ENCODE measurements around the gene HSD3B7.
A peak's percentile ranks its signal among the peaks of the same experiment; 100 is the strongest.
"Not testable (repeated sequence)": the region's sequence is repeated elsewhere in the genome, so short reads cannot be mapped to it uniquely, and the experiment has no call there.

The HSD3B7 gene

DNA sequence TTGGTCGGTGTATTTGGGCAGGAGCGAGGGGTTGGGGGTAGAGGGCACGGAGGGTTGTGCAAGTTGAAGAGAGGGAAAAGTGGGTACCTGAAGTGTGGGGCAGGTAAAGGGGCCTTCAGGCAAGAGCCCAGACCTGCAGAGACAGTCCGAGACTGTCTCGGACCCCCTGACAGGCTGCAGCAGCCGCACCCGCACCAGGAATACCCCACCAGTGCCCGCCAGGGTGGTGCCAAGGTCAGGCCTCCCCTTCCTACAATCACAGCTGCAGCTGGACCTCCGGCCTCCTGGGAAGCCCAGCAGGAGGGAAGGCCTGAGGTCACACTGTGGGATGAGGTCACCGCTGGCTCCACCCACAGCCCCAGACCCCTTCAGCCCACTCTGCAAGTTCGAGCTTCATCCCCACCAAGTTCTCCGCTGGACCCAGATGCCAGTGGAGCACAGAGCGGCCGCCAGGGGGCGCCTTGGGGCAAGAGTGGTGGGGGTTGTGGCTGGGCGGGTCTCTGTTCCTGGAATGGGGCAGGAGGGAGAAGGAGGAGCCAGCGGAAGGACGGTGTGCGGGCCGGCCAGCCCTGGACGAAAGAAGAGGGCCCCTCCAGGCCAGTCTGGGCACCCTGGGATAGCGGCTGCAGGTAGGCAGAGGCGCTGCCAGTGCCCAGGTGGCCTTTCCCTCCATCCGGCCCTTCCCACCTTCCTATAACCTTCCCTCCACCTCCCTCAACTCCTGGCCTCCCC lies at the start of gene HSD3B7:
TSS of gene HSD3B7 (plus strand) at position 539 of the 732 bp plus-strand sequence. CDS start 452 bp downstream, outside the sequence.
- peak; percentile 43 for DNase-seq

DNA sequence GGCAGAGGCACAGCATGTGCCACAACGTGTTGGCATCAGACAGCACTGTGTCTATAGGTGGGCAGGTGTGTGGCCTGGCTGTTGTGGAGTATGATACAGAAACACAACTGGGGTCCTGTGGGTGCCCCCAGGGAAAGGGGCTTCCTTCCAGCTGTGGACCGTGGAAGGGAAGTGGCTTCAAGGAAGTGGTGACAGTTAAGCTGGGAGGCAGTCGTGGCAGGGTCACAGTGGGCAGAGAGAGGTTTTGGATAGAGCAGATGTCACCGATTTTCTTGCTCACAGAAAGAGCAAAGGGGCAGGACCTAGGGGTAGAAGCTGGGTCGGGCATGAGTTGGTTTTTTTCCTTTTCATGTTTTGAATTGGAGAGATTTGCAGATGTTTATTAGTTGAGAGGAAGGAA lies 47.3 kb upstream of the HSD3B7 start:
- DNase-seq: no peak

DNA sequence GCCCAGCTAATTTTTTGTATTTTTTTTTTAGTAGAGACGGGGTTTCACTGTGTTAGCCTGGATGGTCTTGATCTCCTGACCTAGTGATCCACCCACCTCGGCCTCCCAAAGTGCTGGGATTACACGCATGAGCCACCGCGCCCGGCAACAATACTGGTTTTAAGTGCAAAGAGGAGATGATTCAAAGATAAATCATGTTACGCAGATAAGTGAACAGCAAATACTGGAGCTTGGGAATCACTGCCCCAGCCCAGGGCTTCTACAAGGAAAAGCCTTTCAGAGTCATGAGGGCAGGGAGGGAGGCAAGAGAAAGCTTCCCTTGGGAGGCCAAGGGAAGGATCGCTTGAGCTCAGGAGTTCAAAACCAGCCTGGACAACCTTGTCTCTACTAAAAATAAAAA lies 45.4 kb upstream of the HSD3B7 start:
- DNase-seq: not testable (repeated sequence)

DNA sequence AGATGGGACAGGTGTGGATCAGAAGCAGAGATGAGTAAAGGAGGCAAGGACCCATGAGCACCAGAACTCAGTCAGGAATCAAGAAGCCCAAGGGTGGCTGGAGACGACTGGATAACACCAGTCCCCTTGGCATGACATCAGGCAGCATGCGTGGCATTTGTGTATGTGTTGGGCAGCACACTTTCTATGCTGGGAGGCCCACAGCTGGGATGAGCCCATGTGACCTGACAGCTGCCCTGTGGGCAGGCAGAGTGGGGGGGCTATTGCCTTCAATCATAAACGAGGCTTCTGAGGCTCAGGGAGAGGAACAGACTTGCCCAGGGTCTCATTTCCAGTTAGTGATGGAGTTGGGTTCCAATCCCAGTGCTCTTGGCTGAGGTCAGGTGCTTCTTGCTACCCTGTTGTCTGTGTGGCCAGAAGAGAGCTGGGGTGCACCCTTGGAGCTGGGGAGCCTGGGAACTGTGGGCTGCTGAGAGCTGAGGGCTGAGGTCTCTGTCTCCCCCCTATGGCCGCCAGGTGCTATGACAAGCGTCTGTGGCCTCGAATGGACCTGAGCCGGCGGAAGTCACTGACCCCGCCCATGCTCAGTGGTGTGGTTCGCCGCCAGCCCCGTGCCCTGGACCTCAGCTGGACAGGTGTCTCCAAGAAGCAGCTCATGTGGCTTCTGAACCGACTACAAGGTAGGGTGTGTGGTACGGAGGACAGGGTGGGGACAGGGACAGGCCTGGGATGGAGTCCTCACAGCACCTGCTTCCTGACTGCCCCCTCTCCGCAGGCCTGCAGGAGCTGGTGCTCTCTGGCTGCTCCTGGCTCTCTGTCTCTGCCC lies 43.2 kb upstream of the HSD3B7 start:
- DNase-seq: peak; percentile 48

DNA sequence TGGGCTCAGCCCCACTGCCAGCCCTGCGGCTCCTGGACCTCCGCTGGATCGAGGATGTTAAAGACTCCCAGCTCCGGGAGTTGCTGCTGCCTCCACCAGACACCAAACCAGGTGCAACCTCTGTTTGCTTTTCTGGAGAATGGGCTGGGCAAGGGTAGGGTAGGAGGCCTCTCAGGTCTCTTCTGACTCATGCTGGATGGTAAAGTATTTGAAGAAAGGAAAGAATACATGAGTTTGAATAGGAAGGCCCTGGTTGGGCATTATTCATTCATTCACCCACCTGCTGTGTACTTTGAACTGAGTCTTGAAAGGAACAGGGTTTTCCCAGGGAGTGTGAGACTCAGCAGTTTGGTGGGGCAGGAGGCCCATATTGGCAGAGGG lies 42.6 kb upstream of the HSD3B7 start:
- DNase-seq: no peak

DNA sequence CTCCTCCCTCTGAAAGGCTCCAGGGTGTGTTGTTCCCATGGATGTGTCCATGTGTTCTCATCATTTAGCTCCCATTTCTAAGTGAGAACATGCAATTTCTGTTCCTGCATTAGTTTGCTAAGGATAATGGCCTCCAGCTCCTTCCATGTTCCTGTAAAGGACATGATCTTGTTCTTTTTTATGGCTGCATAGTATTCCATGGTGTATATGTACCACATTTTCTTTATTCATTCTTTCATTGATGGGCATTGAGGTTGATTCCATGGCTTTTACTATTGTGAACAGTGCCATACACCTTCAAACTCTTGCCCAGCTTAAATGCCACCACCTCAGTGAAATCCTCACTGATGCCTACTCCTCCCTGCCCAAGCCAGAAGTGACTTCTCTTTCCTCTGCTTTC lies 40.7 kb upstream of the HSD3B7 start:
- DNase-seq: no peak

DNA sequence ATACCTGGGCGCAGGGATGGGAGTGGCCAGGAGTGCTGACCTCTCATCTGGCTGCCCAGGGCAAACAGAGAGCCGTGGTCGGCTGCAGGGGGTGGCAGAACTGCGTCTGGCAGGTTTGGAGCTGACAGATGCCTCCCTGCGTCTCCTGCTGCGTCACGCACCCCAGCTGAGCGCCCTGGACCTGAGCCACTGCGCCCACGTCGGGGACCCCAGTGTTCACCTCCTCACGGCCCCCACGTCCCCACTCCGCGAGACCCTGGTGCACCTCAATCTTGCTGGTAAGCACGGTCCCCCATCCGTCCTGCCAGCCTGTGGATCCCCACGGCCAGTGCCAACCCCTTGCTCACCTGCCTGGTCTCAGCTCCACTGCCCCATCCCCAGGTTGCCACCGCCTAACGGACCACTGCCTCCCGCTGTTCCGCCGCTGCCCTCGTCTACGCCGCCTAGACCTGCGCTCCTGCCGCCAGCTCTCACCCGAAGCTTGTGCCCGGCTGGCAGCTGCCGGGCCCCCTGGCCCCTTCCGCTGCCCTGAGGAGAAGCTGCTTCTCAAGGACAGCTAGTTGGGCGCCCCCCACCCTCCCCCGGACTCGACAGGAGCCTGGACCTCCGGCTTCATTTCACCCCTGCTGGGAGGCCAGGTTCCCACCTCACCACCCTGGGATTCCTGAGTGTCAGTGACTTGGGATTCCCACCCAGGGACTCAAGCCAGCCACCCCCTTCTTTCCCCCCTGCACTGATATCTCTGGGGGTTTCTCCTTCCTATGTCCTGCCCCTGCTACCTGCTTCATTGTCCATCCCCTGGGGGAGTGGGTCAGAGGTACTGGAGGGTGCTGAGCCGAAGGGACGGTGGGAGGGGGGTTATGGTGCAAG lies 38.1 kb upstream of the HSD3B7 start:
- no peak for DNase-seq

DNA sequence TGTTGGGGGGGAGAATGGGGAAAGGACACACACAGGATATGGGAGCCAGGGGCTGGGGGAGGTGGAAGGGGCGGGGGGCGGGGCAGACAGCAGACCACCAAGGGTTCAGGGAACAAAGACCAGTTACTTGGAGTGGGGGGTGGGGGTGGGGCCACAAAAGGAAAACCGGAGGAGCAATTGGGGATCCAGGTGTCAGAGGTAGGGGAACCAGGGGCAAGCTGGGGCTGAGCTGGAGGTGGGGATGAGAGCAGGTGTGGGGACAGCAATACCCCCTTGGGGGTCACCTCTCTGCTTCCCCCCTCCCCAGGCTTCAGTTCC lies 37.5 kb upstream of the HSD3B7 start:
- DNase-seq: no peak

DNA sequence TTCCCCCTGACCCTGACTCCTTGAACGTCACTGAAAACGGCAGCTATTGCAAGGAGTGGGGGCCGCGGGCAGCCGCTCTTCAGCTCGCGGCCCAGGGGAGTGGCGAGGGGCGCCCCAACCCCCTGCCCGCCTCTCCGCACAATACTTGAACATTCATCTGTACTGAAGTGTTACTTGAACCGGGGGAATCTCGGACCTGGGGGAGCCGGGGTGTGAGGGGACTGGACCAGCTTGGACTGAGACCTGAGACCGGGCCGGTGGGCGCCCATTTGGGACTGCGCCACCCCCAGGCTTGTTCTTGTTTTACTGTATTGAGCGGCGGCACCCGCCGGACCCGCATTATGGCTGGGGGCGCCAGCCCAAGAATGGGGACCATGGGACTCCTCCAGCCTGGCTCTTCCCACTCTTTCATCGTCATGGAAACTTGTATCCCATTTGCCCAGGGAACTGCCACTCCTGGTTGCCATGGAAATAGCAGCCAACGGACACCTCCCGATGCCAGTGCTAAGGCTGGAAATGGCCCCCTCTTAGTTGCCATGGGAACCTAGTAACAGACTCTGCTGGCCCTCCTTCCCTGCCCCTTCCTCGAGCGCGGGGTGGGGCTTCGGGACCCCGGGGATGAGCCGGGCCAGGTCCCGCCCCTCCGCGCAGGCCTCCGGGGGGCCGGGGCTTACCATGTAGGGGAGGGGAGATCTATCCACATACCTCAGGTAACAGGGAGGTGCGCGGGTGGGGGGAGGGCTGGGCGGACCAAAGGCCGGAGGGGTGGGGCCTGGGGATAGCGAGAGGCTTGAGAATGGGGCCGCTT lies 36.9 kb upstream of the HSD3B7 start:
- peak; percentile 51 for DNase-seq

DNA sequence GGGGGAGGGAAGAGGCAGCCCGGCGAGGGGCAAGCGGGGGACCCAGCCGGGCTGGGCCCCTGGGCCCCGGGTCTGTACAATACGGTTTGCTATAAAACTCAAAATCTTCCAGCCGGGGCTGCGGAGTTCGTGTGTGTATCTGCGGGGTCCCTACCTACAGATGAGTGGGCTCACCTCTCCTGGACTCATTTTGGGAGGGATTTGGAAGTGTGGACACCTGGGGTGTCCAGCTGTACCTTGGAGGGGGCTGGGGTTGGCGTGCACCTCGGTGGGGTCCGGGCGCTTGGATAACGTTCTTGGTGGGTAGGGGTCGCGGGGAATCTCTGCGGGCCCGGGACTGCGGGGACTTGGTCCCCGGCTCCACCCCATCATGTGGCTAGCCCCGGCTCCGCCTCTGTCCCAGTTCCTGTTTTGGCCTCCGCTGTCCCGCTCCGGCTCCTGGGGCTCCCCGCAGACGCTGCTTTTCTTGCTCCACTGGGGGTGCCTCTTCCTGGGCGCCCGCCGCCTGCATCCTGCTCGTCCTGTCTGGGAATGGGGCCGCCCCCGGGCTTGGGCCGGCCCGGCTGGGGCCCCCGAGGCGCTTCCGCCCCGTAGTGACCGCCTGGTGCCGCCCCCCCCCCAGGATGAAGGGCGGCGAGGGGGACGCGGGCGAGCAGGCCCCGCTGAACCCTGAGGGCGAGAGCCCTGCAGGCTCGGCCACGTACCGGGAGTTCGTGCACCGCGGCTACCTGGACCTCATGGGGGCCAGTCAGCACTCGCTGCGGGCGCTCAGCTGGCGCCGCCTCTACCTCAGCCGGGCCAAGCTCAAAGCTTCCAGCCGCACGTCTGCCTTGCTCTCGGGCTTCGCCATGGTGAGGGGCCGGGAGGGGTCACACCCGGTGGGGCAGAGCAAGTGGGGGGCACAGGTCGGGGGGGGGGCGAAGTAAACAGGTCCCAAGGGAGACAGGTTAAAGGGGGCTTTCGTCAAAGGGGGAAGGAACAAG lies 36.0 kb upstream of the HSD3B7 start, which contains the start of gene ORAI3:
TSS of gene ORAI3 (plus strand) at position 402 of the 983 bp plus-strand sequence. CDS start at position 624, 222 bp downstream.
- no peak for DNase-seq

DNA sequence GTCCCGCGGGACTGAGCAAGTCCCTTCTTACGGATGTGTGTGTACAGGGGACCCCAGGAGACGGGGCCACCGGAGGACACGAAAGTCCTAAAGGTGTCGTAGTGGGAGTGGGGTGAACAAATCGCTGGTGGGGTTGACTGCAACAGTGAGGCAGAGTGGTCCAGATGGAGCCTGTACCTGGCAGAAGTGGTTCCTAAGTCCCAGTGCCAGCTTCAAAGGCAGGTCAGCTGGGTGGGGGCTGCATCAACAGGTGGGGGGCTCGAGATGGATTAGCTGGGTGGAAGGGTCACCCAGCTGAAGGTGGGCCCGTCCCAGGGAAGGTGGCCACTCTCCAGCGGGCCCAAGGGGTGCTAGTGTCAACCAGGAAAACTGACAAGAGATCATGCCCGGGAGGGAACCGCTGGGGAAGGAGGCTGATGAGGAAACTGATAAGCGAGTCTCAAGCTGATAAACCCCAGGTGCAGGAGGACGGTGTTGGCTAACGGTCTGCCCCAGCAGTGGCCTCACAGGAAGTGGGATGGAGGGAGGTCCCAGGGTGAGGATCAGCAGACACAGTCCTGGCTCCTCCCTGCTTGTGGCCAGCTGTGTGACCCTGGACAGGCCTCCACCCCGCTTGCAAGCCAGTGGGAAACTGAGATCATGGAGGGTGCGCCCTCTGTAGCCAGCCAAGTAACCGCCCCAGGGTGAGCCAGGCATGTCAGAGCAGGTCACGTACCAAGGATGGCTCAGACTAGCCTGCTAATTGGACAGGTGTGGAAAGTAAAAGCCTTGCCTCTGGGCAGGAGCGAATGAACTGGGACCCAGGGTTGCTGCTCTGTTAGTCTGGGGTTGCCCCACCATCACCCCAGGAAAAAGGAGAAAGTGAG lies 35.1 kb upstream of the HSD3B7 start:
- DNase-seq: peak; percentile 64

DNA sequence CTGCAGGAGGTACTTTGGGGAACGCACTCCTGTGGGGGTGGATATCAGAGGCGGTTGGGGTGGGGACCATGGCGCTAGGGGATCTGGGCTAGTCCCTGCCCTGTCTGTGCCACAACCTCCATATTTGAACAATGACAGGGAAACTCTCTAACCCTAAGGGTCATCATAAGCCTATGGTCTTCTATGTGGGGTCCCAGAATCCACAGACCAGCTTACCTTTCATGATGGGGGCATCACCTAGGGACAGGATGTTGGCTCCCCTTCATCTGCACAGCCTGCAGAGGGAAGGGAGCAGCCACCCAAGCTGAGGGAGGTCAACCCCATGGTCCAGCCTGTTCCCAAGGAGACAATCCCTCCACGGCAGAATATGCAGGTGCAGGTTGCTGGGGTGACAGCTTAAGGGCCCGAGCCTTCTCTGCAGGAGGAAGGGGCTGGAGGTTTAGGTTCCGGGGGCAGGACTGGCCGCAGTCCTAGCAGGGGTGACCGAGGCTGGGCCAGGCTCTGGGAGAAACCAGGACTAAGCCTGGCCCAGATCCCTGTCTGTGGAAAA lies 34.4 kb upstream of the HSD3B7 start:
- DNase-seq: no peak

DNA sequence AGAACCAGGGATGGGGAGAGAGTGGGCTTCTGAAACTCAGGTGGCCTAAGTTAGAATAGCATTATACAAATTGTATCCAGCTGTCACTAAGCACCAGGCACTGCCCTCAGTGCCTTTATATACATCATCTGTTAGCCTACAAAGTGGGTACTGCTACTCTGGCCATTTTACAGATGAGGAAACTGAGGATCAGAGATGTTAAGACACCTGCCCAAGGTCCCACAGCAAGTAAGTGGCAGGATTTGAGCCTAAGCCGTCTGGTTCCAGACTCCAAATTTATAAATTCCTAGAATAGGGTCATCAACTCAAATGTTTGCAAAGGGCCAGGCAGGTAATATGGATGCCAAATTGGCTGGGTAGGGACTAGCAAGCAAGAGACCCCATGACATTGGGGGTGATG lies 33.8 kb upstream of the HSD3B7 start:
- DNase-seq: no peak

DNA sequence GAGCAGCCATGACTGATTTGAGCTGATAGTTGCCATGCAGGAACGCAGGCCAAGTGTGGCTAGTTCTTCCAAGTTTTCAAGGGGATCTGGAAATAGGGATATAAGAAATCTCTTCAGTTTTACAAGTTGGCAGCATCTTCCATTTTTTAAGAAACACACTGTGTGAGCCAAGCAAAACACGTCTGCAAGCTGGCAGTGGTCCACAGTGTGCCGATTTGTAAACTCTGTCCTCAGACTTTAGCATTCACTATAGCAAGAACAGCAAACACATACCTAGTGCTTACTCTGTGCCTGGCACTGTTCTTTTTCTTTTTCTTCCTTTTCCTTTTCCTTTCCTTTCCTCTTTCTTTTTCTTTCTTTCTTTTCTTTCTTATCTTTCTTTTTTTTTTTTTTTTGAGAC lies 33.3 kb upstream of the HSD3B7 start:
- no peak for DNase-seq

DNA sequence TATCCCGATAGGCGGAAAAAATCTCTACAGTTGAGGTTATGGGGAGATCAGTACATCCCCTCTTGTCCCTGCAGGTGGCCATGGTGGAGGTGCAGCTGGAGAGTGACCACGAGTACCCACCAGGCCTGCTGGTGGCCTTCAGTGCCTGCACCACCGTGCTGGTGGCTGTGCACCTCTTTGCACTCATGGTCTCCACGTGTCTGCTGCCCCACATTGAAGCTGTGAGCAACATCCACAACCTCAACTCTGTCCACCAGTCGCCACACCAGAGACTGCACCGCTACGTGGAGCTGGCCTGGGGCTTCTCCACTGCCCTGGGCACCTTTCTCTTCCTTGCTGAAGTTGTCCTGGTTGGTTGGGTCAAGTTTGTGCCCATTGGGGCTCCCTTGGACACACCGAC lies 31.9 kb upstream of the HSD3B7 start:
- DNase-seq: no peak

DNA sequence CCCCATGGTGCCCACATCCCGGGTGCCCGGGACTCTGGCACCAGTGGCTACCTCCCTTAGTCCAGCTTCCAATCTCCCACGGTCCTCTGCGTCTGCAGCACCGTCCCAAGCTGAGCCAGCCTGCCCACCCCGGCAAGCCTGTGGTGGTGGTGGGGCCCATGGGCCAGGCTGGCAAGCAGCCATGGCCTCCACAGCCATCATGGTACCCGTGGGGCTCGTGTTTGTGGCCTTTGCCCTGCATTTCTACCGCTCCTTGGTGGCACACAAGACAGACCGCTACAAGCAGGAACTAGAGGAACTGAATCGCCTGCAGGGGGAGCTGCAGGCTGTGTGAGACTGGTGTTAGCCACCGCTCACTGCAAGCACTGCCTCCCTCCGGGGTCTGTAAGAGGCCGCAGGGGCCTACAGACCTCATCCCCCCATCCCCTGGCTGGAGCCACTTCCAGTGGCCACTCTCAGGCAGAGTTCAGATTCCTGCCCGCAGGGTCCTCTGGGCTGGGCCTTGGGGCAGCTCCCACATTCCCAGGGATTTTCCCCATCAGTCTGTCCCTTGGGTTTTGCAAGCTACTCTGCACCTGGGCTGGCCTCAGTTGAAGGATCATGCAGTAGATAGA lies 31.4 kb upstream of the HSD3B7 start:
- DNase-seq: peak; percentile 60

DNA sequence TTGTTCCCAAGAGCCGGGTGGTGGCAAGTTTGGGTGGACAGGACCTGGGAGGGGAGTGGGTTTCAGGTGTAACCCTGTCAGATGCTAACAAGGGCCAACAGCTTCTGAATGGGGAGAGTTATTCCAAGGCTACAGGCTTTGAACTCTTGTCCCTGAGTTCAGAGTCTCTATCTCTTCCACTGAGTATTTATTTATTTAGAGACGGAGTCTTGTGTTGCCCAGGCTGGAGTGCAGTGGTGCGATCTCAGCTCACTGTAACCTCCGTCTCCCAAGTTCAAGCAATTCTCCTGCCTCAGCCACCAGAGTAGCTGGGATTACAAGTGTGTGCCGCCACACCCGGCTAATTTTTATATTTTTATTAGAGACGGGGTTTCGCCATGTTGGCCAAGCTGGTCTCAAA lies 30.0 kb upstream of the HSD3B7 start:
- no peak for DNase-seq

DNA sequence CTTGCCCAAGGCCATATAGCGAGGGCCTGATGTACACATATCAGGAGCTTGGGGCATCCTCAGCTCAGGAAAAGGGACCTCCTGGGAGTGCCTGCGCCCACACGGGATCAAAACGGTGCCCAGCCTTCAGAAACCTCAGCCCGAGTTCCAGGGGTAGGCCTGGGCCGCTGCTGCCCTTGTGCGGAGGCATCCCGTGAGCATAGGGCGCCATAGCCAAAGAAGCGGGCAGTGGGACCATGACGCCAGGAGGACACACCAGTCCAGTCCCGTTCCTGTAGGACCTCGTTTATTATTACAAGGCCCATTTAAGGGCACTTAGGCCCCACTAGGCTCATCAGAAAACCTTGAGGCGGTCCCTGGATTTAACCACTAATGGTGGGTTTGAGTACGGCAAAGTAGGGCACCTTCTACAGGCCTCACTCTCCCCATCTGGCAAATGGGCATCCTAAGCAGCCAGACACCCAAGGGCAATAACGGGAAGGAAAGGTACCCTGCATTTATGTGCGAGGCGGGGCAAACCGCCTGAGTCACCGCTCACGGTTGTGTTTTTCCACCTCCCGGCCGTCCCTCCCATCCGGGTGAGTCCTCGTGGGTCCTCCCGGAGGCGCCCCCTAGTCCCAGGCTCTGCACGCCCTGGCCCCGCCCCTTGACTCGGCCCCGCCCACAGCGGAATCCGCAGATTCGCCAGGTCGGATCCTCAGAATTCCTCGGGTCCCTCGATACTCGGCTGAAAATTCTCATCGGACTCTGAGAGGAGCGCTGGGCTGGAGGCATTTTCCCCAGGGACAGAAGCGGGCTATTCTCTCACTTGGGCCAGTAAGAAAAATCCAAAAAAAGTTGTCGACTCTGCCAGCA lies 28.2 kb upstream of the HSD3B7 start:
- DNase-seq: peak; percentile 46
